Activated effector memory CD4-positive, alpha-beta T cell treated with anti-CD3 and anti-CD28 coated beads, Interleukin-2, amount 50 U/mL, for 16 hours (primary cell): ENCODE measurements around the gene MAD1L1.
"Not testable (repeated sequence)": the region's sequence is repeated elsewhere in the genome, so short reads cannot be mapped to it uniquely, and the experiment has no call there.

Source experiments
- DNase-seq: peaks from one replicate; pipeline ENCODE4 v3.0.0-alpha.2; 2020

The MAD1L1 gene

GRCh38 chr7:1865571-1866255 is 367.0 kb downstream of the MAD1L1 start:
- no peak for DNase-seq

- DNase-seq, result no peak
Measured at GRCh38 chr7:1865000-1865555, 367.7 kb downstream of the MAD1L1 start.

GRCh38 chr7:1864161-1864940 is 368.4 kb downstream of the MAD1L1 start:
- no peak for DNase-seq

GRCh38 chr7:1863091-1863900 is 369.4 kb downstream of the MAD1L1 start:
- no peak for DNase-seq

GRCh38 chr7:1862560-1862959 is 370.2 kb downstream of the MAD1L1 start:
- no peak for DNase-seq

GRCh38 chr7:1861799-1862458 is 370.8 kb downstream of the MAD1L1 start:
- DNase-seq, result no peak

- not testable (repeated sequence) for DNase-seq
Measured at GRCh38 chr7:1860881-1861798, 371.6 kb downstream of the MAD1L1 start.

GRCh38 chr7:1859266-1860035 is 373.3 kb downstream of the MAD1L1 start:
- DNase-seq, result no peak

GRCh38 chr7:1858435-1859265 is 374.1 kb downstream of the MAD1L1 start:
- no peak for DNase-seq

- DNase-seq, result peak; percentile 50
Measured at GRCh38 chr7:1857487-1858421, 375.0 kb downstream of the MAD1L1 start.

- peak; percentile 53 for DNase-seq
Measured at GRCh38 chr7:1856888-1857441, 375.8 kb downstream of the MAD1L1 start.

GRCh38 chr7:1856161-1856887 is 376.4 kb downstream of the MAD1L1 start:
- DNase-seq, result peak; percentile 54

- no peak for DNase-seq
Measured at GRCh38 chr7:1855725-1856160, 377.0 kb downstream of the MAD1L1 start.

GRCh38 chr7:1854866-1855724 is 377.6 kb downstream of the MAD1L1 start:
- DNase-seq, result peak; percentile 62

- DNase-seq, result peak; percentile 54
Measured at GRCh38 chr7:1853986-1854865, 378.5 kb downstream of the MAD1L1 start.
